GM12801 (cell line): ENCODE data around the gene NAALADL2.

Experiments used
- TF ChIP-seq, protein P1 (sequence below): IDR thresholded peaks from one replicate; pipeline ENCODE4 v1.5.1; 2011; ENCODE audit warnings: control low read depth; ENCODE audit not compliant: insufficient read length; ENCODE audit errors: extremely low read depth

The NAALADL2 gene

DNA sequence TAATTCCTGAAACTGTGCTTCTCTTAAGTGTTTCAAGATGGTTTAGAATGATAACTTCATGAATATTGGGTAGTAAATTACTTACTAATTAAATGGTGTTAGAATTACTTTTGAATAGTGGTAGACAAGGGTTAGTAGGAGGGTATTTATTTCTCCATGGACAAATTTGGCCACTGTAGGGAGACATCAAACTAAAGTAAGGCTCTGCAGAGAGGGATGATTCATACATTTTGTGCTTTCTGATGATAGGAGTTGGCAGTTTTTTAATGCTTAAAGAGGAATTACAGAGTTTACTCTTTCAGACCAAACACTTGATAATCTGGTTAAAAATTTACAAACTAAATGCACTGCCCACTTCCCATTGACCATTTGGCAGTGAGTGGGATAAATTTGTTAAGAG is 127.6 kb downstream of the NAALADL2 start:
- TF ChIP-seq, protein P1, sequence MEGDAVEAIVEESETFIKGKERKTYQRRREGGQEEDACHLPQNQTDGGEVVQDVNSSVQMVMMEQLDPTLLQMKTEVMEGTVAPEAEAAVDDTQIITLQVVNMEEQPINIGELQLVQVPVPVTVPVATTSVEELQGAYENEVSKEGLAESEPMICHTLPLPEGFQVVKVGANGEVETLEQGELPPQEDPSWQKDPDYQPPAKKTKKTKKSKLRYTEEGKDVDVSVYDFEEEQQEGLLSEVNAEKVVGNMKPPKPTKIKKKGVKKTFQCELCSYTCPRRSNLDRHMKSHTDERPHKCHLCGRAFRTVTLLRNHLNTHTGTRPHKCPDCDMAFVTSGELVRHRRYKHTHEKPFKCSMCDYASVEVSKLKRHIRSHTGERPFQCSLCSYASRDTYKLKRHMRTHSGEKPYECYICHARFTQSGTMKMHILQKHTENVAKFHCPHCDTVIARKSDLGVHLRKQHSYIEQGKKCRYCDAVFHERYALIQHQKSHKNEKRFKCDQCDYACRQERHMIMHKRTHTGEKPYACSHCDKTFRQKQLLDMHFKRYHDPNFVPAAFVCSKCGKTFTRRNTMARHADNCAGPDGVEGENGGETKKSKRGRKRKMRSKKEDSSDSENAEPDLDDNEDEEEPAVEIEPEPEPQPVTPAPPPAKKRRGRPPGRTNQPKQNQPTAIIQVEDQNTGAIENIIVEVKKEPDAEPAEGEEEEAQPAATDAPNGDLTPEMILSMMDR: no peak

- TF ChIP-seq, protein P1: no peak
Observed at GRCh38 chr3:175001091-175001490, 142.0 kb downstream of the NAALADL2 start.

- TF ChIP-seq, protein P1: no peak
Observed at GRCh38 chr3:175002732-175003143, 143.6 kb downstream of the NAALADL2 start.

DNA sequence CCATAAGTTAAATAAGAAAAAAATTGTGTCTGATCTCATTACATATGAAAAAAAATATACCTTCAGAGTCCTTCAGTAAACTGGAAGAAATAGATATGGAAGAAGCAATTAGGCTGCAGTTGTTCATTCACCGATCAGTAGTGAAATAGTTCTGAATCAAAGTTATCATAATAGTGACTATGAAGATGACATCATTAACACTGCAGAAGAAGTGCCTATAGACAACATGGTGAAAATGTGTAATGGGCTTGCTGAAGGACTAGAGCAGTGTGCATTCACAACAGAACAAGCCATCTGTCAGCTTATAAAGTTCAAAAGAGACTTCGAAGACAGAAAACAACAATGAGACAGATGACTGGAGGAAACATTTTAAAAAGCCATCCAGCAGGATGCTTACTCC is 144.5 kb downstream of the NAALADL2 start:
- TF ChIP-seq, protein P1: no peak

- TF ChIP-seq, protein P1: no peak
Observed at GRCh38 chr3:175005193-175005592, 146.1 kb downstream of the NAALADL2 start.

DNA sequence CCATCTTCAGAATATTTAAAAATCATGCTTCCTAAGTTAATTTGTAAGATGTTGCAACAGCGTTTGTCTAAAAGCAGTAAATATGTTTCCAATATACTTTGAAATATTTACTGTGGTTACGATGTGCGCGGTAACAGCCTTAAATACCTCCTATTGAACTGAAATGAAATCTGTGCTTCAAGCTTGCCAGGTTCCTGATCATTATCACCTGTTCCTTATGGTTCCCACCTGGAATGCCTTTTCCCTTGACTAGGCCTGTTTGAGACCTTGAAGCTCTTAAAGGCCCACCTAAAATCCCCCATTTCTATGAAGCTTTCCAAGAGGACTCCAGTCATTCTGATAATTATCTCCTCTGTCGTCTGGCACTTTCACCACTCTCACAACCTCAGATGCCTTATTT is 146.7 kb downstream of the NAALADL2 start:
- TF ChIP-seq, protein P1: no peak

DNA sequence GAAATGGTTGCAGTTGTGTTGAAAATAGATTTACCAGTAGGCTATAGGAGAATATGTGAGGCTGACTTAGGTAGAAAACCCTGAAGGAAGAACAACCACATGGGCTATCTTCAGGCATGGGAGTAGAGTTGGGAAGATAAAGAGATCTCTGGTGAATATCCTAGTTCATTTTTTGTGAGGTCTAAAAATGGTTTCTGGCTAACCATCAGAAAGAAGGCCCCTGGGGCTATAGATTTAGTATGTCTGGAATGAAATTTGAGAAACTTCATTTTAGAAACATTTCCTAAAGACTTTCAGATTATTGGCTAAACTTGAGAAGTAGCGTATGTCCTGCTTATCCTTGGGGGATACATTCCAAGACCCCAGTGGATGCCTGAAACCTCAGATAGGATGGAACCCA is 148.2 kb downstream of the NAALADL2 start:
- TF ChIP-seq, protein P1: no peak

DNA sequence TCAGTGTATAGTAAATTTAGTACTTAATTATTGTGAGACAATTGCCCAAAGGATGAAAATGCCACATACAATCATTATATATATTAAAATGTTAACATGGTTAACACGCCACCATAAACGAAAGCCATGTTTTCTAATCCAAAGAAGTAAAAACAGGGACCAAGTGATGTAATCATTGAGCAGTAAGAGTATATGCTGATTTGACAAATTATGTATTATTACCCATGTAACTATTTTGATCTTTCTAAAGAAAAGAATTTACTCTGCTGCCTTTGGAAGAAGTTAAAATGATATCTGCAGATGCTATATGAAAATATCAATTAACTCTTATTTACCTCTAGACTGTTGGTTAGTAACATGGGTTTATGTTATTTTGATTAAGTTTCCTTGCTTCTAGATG is 150.2 kb downstream of the NAALADL2 start:
- TF ChIP-seq, protein P1: no peak
